Left ventricle myocardium inferior (tissue), 1 donor: ENCODE measurements around the gene ZNF736. TPM values are rescaled to one million over a fixed set of nuclear protein-coding genes. Genes with fewer than 3 reads are reported as not detected.
"Not testable (repeated sequence)": the region's sequence is repeated elsewhere in the genome, so short reads cannot be mapped to it uniquely, and the experiment has no call there.

Experiments
- DNase-seq: peaks from one replicate; pipeline ENCODE4 v3.0.0-alpha.2; 2020
- H3K27ac ChIP-seq: fragments of 200-600 bp; replicated peaks from 2 replicates; pipeline ENCODE4 v1.8.0; 2021
- H3K27me3 ChIP-seq: fragments of 200-600 bp; 2 replicates; pipeline ENCODE4 v1.8.0; 2021; ENCODE audit warnings: low read depth
- H3K36me3 ChIP-seq: fragments of 200-600 bp; 2 replicates; pipeline ENCODE4 v1.8.0; 2021
- H3K4me1 ChIP-seq: fragments of 200-600 bp; 2 replicates; pipeline ENCODE4 v1.8.0; 2021
- H3K4me3 ChIP-seq: fragments of 200-600 bp; 2 replicates; pipeline ENCODE4 v1.8.0; 2021; ENCODE audit warnings: mild to moderate bottlenecking, moderate library complexity
- H3K9me3 ChIP-seq: fragments of 200-600 bp; replicated peaks from 2 replicates; pipeline ENCODE4 v1.8.0; 2021
- CTCF ChIP-seq: fragments of 200-600 bp; IDR thresholded peaks from 2 replicates; pipeline ENCODE4 v1.8.0; 2021; ENCODE audit warnings: antibody characterized with exemption, mild to moderate bottlenecking, borderline replicate concordance
- intact Hi-C: fragments of 100-400 bp; cut with micrococcal nuclease; formaldehyde crosslinking; loops from one replicate; pipeline ENCODE4 v1.11.0; 2022
- total RNA-seq: library from RNA; stranded (reverse); fragmentation: NEBNext Ultra II Directional; extraction: Animal tissue kit (Norgen Biotek cat#: 25700); gene quantifications from one replicate; pipeline ENCODE4 v1.2.1, GENCODE V29; 2021
- donor health status: DM: no; HTN: yes; CAD: no; lungs with severe emphysema.

The ZNF736 gene
- total RNA-seq, 1 donor from 2014 or later, result 4.1 TPM

DNA sequence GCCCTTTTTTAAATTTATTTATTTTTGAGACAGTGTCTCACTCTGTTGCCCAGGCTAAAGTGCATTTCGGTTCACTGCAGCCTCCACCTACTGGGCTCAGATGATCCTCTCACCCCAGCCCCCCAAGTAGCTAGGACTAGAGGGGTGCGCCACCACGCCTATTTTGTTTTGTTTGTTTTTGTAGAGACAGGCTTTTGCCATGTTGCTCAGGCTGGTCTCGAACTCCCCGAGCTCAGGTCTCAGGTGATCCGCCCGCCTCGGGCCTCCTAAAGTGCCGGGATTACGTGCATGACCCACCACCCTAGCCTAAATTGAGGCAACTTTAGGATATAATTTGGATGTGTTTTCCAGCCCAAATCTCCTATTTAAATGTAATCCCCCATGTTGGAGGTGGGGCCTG is 805 bp downstream of the ZNF736 start:
- Histone ChIP-seq H3K4me3 (peak overlapping the region; percentile 88), H3K27ac (no peak overlapping the region), H3K9me3 (no peaks in the 10 kb centered on the region), H3K36me3 (no peaks in the 10 kb centered on the region), H3K4me1 (peaks cover 28% of the 10 kb centered on the region), H3K27me3 (no peaks in the 10 kb centered on the region)
- intact Hi-C loops, result no loop called here
- no peak for DNase-seq
- no peak for TF ChIP-seq CTCF

DNA sequence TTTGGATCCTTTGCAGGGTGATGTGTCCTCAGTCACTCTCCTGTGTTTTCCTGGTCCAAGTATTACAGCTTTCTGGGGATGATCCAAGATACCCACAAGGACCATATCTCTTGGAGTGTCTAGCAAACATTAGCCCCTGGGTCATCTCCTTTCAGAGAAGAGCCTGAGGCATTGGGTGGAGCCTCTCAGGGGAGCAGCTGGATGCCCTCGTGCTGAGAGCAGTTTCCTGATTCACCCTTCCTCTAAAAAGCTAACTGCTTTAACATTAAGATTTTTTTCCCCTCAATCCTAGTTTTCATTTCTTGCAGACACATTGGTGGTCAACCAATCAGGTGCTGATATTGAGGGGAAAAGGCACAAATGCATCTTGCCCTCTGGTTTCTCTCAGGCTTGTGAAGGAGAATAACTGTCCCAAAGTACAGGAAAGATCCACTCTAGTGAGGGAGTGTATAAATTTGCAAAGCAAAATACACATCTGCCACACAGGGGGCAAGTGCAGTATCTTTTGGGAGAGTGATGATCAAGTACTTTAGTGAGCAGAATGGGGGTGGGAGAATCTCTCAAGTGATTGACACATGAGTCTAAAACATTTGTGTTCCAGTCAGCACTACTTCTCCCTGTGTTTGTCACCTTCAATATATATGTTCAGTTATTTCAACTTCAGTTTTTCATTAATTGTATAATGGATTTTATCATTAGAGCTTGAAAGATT is 2.4 kb downstream of the ZNF736 start:
- H3K4me3 ChIP-seq, H3K36me3 ChIP-seq, H3K9me3 ChIP-seq, intact Hi-C loops, H3K27me3 ChIP-seq, H3K27ac ChIP-seq, DNase-seq: not testable (repeated sequence)
- peaks cover 28% of the 10 kb centered on the region for H3K4me1 ChIP-seq

- intact Hi-C loops, result no loop called here
- no peak overlapping the region for H3K4me3 ChIP-seq
- H3K27ac ChIP-seq, result no peak overlapping the region
- TF ChIP-seq CTCF, result peak; percentile 46
- H3K27me3 ChIP-seq, result no peaks in the 10 kb centered on the region
- no peak for DNase-seq
- peaks cover 1% of the 10 kb centered on the region for H3K4me1 ChIP-seq
- H3K9me3 ChIP-seq, result peaks cover 10% of the 10 kb centered on the region
- H3K36me3 ChIP-seq, result peaks cover 22% of the 10 kb centered on the region
These were observed 7.1 kb downstream of the ZNF736 start for GRCh38 chr7:64320547-64321513.

DNA sequence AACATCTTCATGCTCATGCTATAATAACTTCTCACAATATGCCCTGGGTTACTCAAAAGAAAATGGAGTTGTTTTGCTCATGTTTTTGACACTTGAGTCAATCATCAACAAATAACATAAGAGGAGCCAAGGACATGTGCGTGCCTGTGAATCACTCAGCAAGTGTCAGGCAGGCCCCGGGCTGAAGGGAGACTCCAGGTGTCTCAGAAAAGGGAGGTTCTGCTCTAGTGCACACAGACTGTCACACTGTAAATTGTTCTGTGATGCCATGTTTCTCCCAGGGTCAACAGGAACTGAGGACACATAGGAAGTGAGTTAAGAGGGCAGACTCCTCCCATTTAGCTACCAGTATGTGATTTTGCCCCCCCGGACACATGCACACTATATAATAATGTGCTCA is 10.4 kb downstream of the ZNF736 start:
- H3K27ac ChIP-seq, intact Hi-C loops, H3K4me1 ChIP-seq, DNase-seq, H3K27me3 ChIP-seq, H3K4me3 ChIP-seq: not testable (repeated sequence)
- H3K9me3 ChIP-seq, result peaks cover 31% of the 10 kb centered on the region
- peaks cover 28% of the 10 kb centered on the region for H3K36me3 ChIP-seq

DNA sequence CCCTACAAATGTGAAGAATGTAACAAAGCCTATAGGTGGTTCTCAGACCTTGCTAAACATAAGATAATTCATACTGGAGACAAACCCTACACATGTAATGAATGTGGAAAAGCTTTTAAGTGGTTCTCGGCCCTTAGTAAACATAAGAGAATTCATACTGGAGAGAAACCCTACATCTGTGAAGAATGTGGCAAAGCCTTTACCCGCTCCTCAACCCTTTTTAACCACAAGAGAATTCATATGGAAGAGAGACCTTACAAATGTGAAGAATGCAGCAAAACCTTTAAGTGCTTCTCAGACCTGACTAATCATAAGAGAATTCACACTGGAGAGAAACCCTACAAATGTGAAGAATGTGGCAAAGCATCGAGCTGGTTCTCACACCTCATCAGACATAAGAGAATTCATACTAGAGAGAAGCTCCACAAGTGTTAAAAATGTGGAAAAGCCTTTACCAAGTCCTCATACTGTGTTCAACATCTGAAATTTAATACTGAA is 35.0 kb downstream of the ZNF736 start:
- H3K27ac ChIP-seq, H3K4me1 ChIP-seq, H3K4me3 ChIP-seq, H3K27me3 ChIP-seq, intact Hi-C loops, DNase-seq: not testable (repeated sequence)
- H3K9me3 ChIP-seq, result peaks cover 100% of the 10 kb centered on the region
- H3K36me3 ChIP-seq, result peaks cover 97% of the 10 kb centered on the region

DNA sequence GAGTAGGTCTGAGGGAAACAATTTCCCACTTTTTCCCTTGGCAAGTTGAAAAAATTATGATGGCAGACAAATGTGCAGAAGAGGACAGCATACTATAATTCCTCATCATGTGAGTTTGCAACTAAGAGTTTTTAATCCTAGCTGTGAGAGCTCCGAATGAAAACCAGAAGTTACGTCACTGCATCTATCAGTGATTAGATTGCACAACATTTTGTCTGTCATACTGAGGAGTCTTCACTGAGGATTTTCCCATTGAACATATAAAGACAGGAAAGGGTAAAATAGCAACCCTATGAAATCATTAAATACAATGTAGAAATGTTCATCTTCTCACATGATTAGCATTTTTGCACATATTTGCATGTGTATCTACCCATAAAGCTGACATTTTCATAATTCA is 45.8 kb downstream of the ZNF736 start:
- H3K36me3 ChIP-seq, result peaks cover 17% of the 10 kb centered on the region
- peaks cover 100% of the 10 kb centered on the region for H3K9me3 ChIP-seq
- H3K27me3 ChIP-seq, result no peaks in the 10 kb centered on the region
- H3K4me3 ChIP-seq, result no peak overlapping the region
- TF ChIP-seq CTCF, result no peak
- no peak overlapping the region for H3K27ac ChIP-seq
- DNase-seq, result no peak
- intact Hi-C loops, result no loop called here
- H3K4me1 ChIP-seq, result no peaks in the 10 kb centered on the region
